ENCODE data around the gene SLC23A3.
"Not testable (repeated sequence)": the region's sequence is repeated elsewhere in the genome, so short reads cannot be mapped to it uniquely, and the experiment has no call there.

The SLC23A3 gene

GRCh38 chr2:219205165-219205538, 35.3 kb upstream of the SLC23A3 start:
- DNase-seq: no peak

- no peak for DNase-seq
Measured at GRCh38 chr2:219204425-219205164, 34.8 kb upstream of the SLC23A3 start.

- DNase-seq: not testable (repeated sequence)
Measured at GRCh38 chr2:219201331-219201730, 31.5 kb upstream of the SLC23A3 start.

- peak in 1 of 3 donors; percentile 11 for DNase-seq
Measured at GRCh38 chr2:219200502-219201326, 30.9 kb upstream of the SLC23A3 start.

- DNase-seq: no peak
Measured at GRCh38 chr2:219199470-219200211, 29.8 kb upstream of the SLC23A3 start.

- no peak for DNase-seq
Measured at GRCh38 chr2:219198974-219199373, 29.1 kb upstream of the SLC23A3 start.

GRCh38 chr2:219197388-219197787, 27.6 kb upstream of the SLC23A3 start:
- peak in 1 of 3 donors; percentile 14 for DNase-seq

GRCh38 chr2:219186754-219187456, 17.1 kb upstream of the SLC23A3 start:
- DNase-seq: no peak

- no peak for DNase-seq
Measured at GRCh38 chr2:219184121-219184520, 14.3 kb upstream of the SLC23A3 start.

GRCh38 chr2:219183151-219183772, 13.4 kb upstream of the SLC23A3 start:
- DNase-seq: no peak

- DNase-seq: peak; percentile 55 to 60 (median 60)
Measured at GRCh38 chr2:219182331-219183150, 12.7 kb upstream of the SLC23A3 start.

GRCh38 chr2:219181531-219181930, 11.7 kb upstream of the SLC23A3 start:
- no peak for DNase-seq

GRCh38 chr2:219180961-219181360, 11.1 kb upstream of the SLC23A3 start:
- DNase-seq: no peak

GRCh38 chr2:219179601-219180465, 10.0 kb upstream of the SLC23A3 start:
- no peak for DNase-seq

- peak; percentile 25 to 70 (median 44) for DNase-seq
Measured at GRCh38 chr2:219178377-219179175, 8.7 kb upstream of the SLC23A3 start.

GRCh38 chr2:219177552-219178376, 7.9 kb upstream of the SLC23A3 start, which contains the start of gene RETREG2:
TSS of gene RETREG2 (plus strand) at chr2:219178275. CDS start at chr2:219178353, 78 bp downstream.
- DNase-seq: peak; percentile 92 to 97 (median 96)

- peak; percentile 86 to 96 (median 89) for DNase-seq
Measured at GRCh38 chr2:219176818-219177551, 7.2 kb upstream of the SLC23A3 start, which contains the start of gene CNPPD1. TSS of gene CNPPD1 (minus strand) at chr2:219176925. CDS start at chr2:219176828, 97 bp downstream.

Data from suppressor macrophage treated with lipopolysaccharide for 1 hour (primary cell).